ENCODE data around the gene NOS1AP. TPM values are rescaled to one million over a fixed set of nuclear protein-coding genes. Genes with fewer than 3 reads are reported as not detected.

NOS1AP gene
- total RNA-seq, 1 donor from 2014 or later: 4.5 TPM

DNA sequence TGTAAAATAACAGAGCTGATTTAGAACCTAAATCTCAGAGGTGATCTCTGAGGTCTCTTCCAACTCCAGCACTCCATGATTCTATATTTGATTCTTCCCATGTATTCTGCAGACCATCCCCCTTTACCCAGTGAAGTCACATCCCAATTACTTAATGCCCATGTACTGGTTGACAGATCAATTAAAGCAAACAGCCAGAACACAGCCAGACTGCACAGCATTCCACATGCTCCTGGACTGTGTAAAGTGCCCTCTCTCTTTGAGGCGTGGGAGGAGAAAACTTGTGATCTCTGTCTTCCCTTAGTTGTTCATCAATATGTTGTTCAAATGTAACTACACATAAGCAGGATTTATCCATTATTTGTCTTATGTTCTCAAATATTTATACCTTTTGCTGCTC, 18.1 kb downstream of the NOS1AP start:
- H3K9me3 Mint-ChIP-seq (ENCODE audit: low read depth): peaks cover 11% of the 10 kb centered on the region
- H3K27me3 Mint-ChIP-seq (ENCODE audit: low read depth): no peaks in the 10 kb centered on the region

DNA sequence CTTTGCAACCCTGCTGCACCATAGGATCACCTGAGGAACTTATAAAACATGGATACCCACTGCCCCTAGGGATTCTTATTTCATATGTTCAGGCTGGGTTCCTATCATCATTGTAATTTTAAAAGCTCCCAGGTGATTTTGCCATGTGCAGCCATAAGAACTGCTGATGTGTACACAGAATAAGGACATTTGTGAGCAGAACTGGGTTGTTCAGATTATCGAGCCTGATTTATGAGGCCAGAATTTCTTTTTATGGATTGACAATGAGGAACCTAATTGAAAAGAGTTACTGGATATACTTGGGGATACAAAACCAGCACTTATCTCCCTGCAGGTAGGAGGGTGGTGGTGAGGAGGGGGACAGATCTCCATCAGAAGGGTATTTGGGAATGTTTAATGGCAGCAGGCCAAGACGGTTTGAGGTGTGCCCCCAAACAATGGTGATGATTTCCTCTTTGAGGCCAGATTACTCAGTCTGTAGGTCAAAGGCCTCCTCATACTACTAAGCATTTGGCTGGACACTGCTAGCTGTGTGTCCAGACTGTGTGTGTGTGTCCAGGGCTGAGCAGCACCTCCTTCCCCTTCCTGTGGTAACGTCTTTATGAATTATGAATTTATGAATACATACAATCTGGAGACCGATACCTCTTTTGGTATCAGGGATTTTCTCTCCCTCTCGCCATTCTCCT, 18.9 kb downstream of the NOS1AP start:
- Mint-ChIP-seq H3K27ac (ENCODE audit: unreplicated experiment) (no peak overlapping the region), H3K9me3 (ENCODE audit: low read depth) (peaks cover 11% of the 10 kb centered on the region), H3K36me3 (ENCODE audit: low read depth) (no peaks in the 10 kb centered on the region), H3K4me3 (ENCODE audit: unreplicated experiment) (no peak overlapping the region), H3K27me3 (ENCODE audit: low read depth) (no peaks in the 10 kb centered on the region), H3K4me1 (ENCODE audit: low read depth) (peaks cover 49% of the 10 kb centered on the region)
- TF ChIP-seq, protein P1, sequence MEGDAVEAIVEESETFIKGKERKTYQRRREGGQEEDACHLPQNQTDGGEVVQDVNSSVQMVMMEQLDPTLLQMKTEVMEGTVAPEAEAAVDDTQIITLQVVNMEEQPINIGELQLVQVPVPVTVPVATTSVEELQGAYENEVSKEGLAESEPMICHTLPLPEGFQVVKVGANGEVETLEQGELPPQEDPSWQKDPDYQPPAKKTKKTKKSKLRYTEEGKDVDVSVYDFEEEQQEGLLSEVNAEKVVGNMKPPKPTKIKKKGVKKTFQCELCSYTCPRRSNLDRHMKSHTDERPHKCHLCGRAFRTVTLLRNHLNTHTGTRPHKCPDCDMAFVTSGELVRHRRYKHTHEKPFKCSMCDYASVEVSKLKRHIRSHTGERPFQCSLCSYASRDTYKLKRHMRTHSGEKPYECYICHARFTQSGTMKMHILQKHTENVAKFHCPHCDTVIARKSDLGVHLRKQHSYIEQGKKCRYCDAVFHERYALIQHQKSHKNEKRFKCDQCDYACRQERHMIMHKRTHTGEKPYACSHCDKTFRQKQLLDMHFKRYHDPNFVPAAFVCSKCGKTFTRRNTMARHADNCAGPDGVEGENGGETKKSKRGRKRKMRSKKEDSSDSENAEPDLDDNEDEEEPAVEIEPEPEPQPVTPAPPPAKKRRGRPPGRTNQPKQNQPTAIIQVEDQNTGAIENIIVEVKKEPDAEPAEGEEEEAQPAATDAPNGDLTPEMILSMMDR (IDR thresholded peaks at IDR 0.05): no peak
- DNase-seq (ENCODE audit: low spot score): no peak

More for the DNA sequence above, 18.1 kb downstream of the NOS1AP start:
- DNase-seq (ENCODE audit: low spot score): no peak
- Mint-ChIP-seq H3K27ac (ENCODE audit: unreplicated experiment) (no peak overlapping the region), H3K4me1 (ENCODE audit: low read depth) (peaks cover 46% of the 10 kb centered on the region), H3K36me3 (ENCODE audit: low read depth) (no peaks in the 10 kb centered on the region), H3K4me3 (ENCODE audit: unreplicated experiment) (no peak overlapping the region)
- TF ChIP-seq, protein P1 (IDR thresholded peaks at IDR 0.05): no peak

DNA sequence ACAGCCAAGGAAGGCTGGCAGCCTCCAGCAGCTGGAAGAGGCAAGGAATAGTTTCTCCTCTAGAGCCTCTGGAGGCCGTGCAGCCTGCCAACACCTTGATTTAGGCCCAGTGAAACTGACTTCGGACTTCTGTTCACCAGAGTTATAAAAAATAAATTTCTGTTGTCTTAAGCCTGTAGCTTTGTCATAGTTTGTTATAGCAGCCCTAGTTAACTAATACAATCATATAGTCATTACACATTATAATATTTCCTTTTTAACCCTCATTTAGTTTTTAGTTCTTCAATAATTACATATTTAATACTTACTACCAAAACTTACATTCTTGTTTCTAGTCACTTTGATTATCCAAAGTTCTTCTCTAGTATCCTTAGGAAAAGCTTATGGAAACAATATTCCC, 20.3 kb downstream of the NOS1AP start:
- Mint-ChIP-seq H3K4me1 (ENCODE audit: low read depth) (peaks cover 49% of the 10 kb centered on the region), H3K36me3 (ENCODE audit: low read depth) (no peaks in the 10 kb centered on the region), H3K27ac (ENCODE audit: unreplicated experiment) (no peak overlapping the region), H3K27me3 (ENCODE audit: low read depth) (no peaks in the 10 kb centered on the region), H3K4me3 (ENCODE audit: unreplicated experiment) (no peak overlapping the region), H3K9me3 (ENCODE audit: low read depth) (peaks cover 8% of the 10 kb centered on the region)
- TF ChIP-seq, protein P1 (IDR thresholded peaks at IDR 0.05): no peak
- no peak for DNase-seq (ENCODE audit: low spot score)

DNA sequence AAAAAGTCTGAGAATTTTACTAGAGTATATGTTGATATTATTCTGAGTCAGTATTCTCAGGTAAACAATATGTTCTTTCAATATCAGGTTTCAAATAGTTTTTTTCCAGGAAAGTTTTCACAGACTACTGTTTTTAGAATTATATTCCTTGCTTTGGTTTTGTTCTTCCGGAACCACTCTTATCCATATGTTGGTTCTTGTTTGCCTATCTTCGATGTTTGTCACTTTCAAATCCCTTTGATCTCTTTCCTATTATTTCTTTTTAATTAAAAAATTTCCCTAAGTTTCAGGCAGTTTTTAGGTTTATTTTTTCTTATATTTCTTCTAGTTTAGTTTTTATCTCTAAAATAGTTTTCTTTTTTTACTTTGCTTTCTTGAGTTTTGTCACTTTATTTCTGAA, 20.9 kb downstream of the NOS1AP start:
- TF ChIP-seq, protein P1 (IDR thresholded peaks at IDR 0.05): no peak
- H3K36me3 Mint-ChIP-seq (ENCODE audit: low read depth): no peaks in the 10 kb centered on the region
- peaks cover 49% of the 10 kb centered on the region for H3K4me1 Mint-ChIP-seq (ENCODE audit: low read depth)
- DNase-seq (ENCODE audit: low spot score): no peak
- H3K27me3 Mint-ChIP-seq (ENCODE audit: low read depth): no peaks in the 10 kb centered on the region
- peaks cover 8% of the 10 kb centered on the region for H3K9me3 Mint-ChIP-seq (ENCODE audit: low read depth)
- H3K27ac Mint-ChIP-seq (ENCODE audit: unreplicated experiment): no peak overlapping the region
- H3K4me3 Mint-ChIP-seq (ENCODE audit: unreplicated experiment): no peak overlapping the region

DNA sequence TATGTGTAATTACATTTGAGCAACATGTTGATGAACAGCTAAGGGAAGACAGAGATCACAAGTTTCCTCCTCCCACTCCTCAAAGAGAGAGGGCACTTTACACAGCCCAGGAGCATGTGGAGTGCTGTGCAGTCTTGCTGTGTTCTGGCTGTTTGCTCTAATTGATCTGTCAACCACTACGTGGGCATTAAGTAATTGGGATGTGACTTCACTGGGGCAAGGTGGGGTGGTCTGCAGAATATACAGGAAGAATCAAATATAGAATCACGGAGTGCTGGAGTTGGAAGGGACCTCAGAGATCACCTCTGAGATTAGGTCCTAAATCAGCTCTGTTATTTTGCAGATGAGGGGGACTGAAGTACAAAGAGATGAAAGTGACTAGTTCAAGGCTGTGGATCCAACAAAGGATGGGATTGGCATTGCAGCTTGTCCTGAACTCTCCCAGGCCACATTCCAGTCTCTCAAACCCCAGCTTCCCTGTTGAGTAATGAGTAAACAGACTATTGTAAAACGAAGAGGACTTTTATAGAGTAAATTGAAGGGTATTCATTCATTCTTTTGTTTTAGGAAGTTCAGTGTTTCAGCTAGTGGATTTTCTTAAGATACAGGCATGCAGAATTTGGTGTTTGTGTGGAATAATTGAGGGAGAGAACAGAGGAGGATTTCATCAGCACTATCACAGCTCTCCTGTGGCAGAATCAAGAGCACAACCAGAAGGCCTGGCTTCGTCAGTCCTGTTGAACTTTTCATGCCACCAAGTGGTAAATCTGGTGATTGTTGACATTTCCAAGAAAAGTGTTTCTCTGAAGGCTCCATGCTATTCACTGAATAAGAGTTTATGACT, 22.4 kb downstream of the NOS1AP start:
- H3K27me3 Mint-ChIP-seq (ENCODE audit: low read depth): no peaks in the 10 kb centered on the region
- peaks cover 8% of the 10 kb centered on the region for H3K9me3 Mint-ChIP-seq (ENCODE audit: low read depth)
- H3K36me3 Mint-ChIP-seq (ENCODE audit: low read depth): no peaks in the 10 kb centered on the region
- peaks cover 46% of the 10 kb centered on the region for H3K4me1 Mint-ChIP-seq (ENCODE audit: low read depth)
- no peak for DNase-seq (ENCODE audit: low spot score)
- TF ChIP-seq, protein P1 (IDR thresholded peaks at IDR 0.05): no peak
- H3K27ac Mint-ChIP-seq (ENCODE audit: unreplicated experiment): peak overlapping the region; percentile 47
- H3K4me3 Mint-ChIP-seq (ENCODE audit: unreplicated experiment): peak overlapping the region; percentile 0
